NCI-H2171 (cell line): ENCODE results near the gene ENOX1.
"Not testable (repeated sequence)": the region's sequence is repeated elsewhere in the genome, so short reads cannot be mapped to it uniquely, and the experiment has no call there.

Experiments used
- DNase-seq: peaks from one replicate; lab custom pipeline; 2025; lab: John Stamatoyannopoulos, UW

The ENOX1 gene

GRCh38 chr13:43786766-43787517, at the start of gene ENOX1:
Gene ENOX1 (minus strand): TSS chr13:43786972.
- DNase-seq: peak; percentile 83

- no peak for DNase-seq
Observed at GRCh38 chr13:43835701-43836100, 48.9 kb upstream of the ENOX1 start.

DNA sequence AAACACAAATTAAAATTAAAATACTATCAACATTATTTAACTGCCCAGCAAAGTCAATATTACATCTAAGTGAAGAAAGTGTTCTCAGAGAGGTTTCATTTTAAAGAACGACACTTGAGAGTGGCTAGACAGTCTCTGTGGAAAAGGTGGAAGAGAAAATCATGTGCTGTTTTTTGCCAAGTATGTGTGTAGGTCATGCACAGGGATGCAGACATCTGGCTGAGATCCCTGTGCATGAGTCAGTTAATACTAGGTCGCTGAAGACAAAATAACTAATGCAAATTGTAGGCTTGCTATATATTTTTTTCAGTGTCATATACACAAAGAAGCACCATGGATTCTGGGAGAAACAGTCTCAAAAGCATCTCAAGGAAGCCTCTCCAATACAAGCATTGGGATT, 44.3 kb upstream of the ENOX1 start:
- DNase-seq: no peak

DNA sequence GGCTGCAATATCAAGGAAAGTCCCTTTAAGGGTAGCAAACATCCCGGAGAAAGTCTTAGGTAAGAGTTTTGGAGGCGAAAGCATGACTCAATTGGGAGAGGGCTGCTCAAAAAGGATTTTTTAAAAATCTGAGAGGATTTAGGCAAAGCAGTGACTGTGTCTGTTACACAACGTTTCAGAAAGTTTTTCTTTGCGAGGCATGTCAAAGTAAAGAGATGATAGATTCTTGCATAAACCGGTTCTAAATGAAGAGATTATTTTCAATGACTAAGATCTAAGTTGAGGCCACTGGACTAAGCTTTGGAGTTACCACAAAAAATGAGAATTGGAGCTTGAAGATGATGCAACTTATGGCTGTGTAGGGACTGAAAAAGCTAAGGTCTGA, 43.7 kb upstream of the ENOX1 start:
- no peak for DNase-seq

DNA sequence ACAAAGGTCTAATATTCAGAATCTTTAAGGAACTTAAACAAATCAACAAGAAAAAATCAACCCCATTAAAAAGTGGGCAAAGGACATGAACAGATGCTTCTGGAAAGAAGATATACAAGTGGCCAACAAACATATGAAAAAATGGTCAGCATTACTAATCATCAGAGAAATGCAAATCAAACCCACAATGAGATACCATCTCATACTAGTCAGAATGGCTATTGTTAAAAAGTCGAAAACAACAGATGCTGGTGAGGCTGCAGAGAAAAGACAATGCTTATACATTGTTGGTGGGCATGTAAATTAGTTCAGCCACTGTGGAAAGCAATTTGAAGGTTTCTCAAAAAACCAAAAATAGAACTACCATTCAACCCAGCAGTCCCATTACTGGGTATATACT, 37.9 kb upstream of the ENOX1 start:
- not testable (repeated sequence) for DNase-seq

DNA sequence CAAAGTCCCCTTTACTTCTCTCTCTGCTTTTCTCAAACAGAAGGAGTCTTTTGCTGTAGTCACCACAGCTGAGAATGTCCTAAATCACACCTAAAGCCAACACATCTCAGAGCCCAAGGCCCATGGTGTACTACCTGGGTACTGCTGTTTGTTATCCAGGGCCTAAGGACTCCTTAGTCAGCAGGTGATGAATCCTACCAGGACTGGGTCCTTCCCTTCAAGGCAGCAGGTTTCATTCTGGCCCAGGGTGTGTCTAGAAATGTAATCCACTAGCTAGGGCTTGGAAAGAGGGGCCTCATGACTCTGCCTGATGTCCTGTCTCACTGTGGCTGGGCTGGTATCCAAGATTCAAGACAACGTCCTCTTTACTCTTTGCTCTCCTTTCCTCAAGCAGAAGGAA, 36.2 kb upstream of the ENOX1 start:
- DNase-seq: no peak

GRCh38 chr13:43816401-43816889, 29.7 kb upstream of the ENOX1 start:
- no peak for DNase-seq

DNA sequence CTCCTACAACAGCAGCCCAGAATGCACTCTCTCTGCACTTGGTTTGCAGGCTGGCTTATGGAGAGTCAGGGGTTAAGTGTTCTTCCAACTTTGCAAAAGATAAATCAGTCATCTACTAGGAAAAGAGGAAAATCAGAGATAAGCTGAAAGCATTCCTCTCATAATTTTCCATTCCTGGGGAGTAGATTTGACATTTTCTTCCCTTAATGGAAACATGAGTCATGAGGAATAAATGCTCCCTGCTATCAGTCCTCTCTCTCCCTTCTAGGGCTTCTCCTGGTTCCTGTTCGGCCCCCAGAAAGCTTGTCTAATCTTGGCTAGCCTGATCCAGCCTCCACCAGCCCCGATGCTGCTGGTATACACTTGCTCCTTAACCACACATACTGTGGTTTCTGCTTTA, 28.4 kb upstream of the ENOX1 start:
- no peak for DNase-seq

GRCh38 chr13:43808676-43809075, 21.9 kb upstream of the ENOX1 start:
- no peak for DNase-seq

DNA sequence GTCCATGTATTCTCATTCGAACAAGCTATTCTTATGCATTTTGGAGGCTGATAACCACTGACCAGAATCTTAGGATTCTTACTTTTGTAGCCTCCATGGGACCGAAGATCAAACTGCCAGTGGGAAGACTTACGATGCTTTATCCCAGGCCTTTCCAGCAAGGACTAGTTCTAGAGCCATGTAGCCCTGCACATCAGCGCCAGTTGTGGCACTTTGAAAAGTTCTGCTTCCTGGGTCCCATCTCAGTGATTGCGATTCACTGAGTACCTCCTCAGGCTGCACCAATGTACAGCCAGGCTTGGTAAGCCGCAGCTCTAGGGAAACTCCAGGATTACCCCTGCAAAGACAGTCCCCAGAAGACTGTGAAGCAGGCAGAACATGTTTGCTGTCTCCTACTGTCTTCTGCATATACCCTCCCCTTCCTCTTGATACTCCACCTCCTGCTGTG, 18.9 kb upstream of the ENOX1 start:
- DNase-seq: no peak

- no peak for DNase-seq
Observed at GRCh38 chr13:43805071-43805468, 18.3 kb upstream of the ENOX1 start.

DNA sequence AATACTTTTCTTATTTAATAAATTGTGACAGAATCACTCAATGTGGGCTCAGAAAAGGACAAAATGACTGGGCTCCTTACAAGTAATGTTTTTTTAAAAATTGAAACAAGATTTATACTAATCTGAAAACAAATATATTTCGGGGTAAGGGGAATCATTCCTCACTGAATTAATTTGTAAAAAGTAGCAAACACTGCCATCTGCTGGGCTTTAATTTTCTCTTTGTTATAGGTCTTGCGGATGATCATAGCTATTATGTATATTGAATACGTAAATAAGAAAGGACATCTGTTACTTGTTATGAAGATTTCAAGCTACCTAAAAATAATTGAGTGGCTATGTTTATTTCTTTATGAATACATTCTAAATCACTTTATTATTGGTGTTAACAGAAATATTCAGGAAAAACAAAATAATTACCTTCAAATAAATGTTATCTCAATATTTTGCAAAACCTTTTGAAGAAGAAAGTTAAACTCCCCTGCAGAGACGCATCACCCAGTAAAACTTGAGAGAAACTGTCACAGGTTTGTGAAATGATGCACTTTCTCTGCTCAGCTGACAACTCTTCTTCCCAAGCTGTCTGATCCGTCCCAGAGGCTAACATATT, 17.8 kb upstream of the ENOX1 start:
- DNase-seq: peak; percentile 43

- no peak for DNase-seq
Observed at GRCh38 chr13:43802511-43802910, 15.7 kb upstream of the ENOX1 start.

DNA sequence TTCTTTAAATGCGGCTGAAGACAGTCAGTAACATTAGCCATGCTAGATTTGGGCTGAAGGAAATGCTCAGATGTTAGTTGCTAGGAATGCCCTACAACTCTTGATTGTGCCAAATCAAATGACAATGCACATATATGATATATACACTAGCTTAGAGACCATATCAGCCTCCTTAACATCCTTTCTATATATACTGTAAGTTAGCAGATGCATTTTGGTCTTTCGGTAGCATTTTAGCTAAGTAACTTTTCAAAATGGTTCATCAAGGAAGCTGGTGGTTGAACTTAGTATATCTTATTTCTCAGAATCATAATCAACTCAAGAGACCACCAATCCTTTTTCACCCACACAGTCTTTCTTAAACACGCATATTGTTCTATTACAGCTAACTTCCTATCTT, 14.1 kb upstream of the ENOX1 start:
- no peak for DNase-seq

DNA sequence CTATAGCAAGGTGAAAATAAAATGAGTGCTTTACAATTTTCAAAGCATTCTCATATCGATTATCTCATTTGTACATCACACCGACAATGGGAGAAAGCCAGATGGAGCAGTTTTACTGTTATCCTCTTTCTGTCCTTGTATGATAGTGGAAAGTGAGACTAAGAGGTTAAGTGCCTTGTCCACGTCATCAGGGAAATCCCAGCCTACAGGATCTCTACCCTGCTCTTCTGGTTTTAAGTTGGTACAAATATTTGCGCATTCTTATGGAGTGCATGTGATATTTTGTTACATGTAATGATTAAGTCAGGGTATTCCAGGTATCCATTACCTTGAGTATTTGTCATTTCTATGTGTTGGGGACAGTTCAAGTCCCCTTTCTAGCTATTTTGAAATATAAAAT, 12.4 kb upstream of the ENOX1 start:
- DNase-seq: no peak

DNA sequence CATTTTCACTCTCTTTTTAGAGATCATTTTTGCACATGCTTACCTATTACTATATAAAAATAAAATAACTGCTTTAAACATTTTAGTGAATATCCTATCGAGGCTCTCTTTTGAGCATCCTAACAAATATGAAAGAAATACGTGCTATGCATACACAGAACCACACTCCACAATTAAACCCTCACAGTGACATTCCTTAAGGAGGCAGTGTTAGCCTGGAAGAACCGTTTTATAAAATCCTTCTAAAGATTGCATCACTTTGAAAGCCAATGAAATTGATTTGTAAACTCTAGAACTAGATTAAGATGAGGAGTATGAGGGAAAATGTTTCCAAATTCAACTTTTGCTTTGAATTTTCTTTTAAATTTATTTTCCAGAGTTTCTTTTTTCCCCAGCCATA, 11.1 kb upstream of the ENOX1 start:
- DNase-seq: no peak

GRCh38 chr13:43797159-43797558, 10.4 kb upstream of the ENOX1 start:
- no peak for DNase-seq

DNA sequence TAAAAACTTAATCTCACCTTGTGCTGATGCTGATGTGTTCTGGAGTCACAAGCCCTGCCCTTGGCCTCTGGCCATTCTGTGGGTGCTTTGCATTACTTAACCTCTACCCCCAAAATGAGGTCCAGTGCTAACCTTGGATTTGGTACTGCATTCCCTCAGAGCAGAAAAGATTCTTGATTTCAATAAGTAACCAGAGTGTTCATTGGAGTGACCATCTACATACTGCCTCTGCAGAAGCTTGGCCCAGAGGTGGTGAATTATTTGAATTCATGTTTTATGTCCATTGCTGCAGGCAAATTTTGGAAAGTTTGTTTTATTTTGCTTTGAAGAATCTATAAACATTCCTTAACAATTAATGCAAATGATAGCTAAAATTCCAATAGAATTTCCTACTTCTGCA, 7.6 kb upstream of the ENOX1 start:
- DNase-seq: no peak

GRCh38 chr13:43792076-43792881, 5.5 kb upstream of the ENOX1 start:
- DNase-seq: no peak

- no peak for DNase-seq
Observed at GRCh38 chr13:43787997-43788396, 1.2 kb upstream of the ENOX1 start.

GRCh38 chr13:43787518-43787891, 733 bp upstream of the ENOX1 start:
- no peak for DNase-seq

DNA sequence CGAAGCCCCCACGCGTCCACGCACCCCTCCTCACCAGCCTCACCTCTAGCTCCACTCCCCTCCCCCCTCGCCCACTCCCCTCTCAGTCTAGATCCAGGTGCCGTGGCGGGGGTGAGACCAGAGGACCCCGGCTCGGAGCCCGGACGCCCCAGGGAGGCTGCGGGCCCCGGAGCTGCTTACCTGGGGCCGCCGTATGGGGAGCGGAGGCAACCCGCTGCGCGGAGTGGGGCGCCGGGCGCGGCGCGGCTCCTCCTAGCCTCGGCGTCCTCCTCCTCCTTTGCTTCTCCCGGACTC, 353 bp downstream of the ENOX1 start:
- no peak for DNase-seq
